ENCODE results near the gene CXCL10.
A peak's percentile ranks its signal among the peaks of the same experiment; 100 is the strongest.

Gene CXCL10

GRCh38 chr4:75992462-75992861 is 30.8 kb downstream of the CXCL10 start:
- DNase-seq (ENCODE audit: low read depth in 2 of 2) = no peak

DNA sequence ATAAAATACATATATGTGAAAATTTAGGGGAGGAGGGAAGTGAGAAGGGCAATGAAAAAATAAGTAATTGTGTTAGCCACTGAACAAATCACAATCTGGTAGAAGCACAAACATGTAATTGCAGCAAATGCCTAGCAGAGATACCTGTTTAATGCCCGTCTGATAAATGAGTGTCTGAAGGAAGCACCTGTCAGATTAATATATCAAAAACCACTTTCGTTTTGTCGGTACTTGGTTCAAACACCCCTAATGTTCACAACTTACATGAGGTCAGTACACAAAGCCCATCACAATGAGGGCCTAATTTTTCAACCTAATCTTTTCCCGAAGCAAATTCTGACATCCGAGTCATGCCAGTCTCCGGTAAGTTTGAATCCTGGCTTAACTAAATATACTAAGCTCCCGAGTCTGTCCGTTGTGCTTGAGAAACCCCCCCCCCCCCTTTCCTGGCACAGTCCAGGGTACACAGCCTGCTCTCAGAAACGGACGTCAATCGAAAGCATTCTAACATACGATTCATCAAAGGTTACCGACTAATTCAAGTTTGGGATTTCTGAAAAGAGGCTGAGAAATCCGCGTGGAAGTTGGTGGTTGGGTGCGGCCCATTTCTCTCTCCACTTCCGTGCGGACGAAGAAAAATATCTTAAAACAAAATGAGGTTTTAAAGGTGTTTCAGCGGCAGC is 33.3 kb downstream of the CXCL10 start:
- DNase-seq (ENCODE audit: low read depth in 2 of 2) = no peak

DNA sequence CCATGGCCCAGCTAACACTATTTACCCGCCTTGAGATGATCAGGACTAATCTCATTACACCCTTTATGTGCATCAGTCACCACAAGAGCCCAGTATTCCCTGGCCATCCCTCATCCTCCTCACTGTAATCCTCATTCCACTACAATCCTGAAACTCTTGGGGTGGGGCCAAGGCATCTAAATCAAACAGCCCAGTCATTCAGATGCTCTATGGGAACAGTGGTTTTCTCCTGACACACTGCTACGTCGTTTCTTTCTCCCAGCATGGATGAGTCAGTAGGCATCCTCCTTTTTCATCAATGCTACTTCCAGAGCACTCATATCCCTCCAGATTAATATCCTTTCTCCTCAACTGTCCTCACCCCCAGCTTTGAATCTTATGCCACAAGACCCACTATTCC is 38.2 kb downstream of the CXCL10 start:
- peak; percentile 57 to 60 for DNase-seq (ENCODE audit: low read depth in 2 of 2)

GRCh38 chr4:75980576-75980975 is 42.7 kb downstream of the CXCL10 start:
- DNase-seq (ENCODE audit: low read depth in 2 of 2) = no peak

GRCh38 chr4:75976177-75976576 is 47.1 kb downstream of the CXCL10 start:
- no peak for DNase-seq (ENCODE audit: low read depth in 2 of 2)

GRCh38 chr4:75973766-75974165 is 49.5 kb downstream of the CXCL10 start:
- DNase-seq (ENCODE audit: low read depth in 2 of 2) = no peak

All from fibroblast of skin of left biceps (primary cell).